ENCODE measurements around the gene PHTF2.

The PHTF2 gene

GRCh38 chr7:77950548-77950947, 152.0 kb downstream of the PHTF2 start:
- Histone ChIP-seq H4K91ac (ENCODE audit: low read depth, low read length) (no peak overlapping the region), H3K79me2 (ENCODE audit: control insufficient read depth, insufficient read depth, low read length, poor library complexity) (no peaks in the 10 kb centered on the region), H3K27ac (ENCODE audit: low read depth, low read length) (no peak overlapping the region), H2AFZ (ENCODE audit: insufficient read depth, low read length, poor library complexity) (no peak overlapping the region), H3K4me1 (ENCODE audit: control insufficient read depth in 1 of 2, insufficient read depth in 2 of 2, low read length in 2 of 2) (peaks cover 0 to 2% of the 10 kb centered on the region in 2 experiments), H4K12ac (ENCODE audit: low read depth, low read length) (no peak overlapping the region), H3K9ac (ENCODE audit: low read length) (no peak overlapping the region), H3K79me1 (ENCODE audit: low read length) (no peaks in the 10 kb centered on the region), H3K9me3 (ENCODE audit: insufficient read depth, low read depth, low read length) (no peaks in the 10 kb centered on the region), H3K4me2 (ENCODE audit: low read length) (no peak overlapping the region), H3K36me3 (ENCODE audit: control insufficient read depth in 1 of 2, insufficient read depth in 2 of 2, low read length in 2 of 2) (peaks cover 0 to 2% of the 10 kb centered on the region in 2 experiments), H4K8ac (ENCODE audit: low read depth, low read length) (no peak overlapping the region), H3K4ac (ENCODE audit: low read depth, low read length) (no peak overlapping the region), H2BK12ac (ENCODE audit: low read length) (no peak overlapping the region), H2AK5ac (ENCODE audit: low read length) (no peak overlapping the region), H3K27me3 (ENCODE audit: insufficient read depth, low read length) (no peaks in the 10 kb centered on the region), H3K18ac (ENCODE audit: low read length) (no peak overlapping the region), H3K14ac (ENCODE audit: low read length) (no peak overlapping the region), H3K23ac (ENCODE audit: low read length) (no peak overlapping the region), H3K4me3 (ENCODE audit: low read depth, low read length) (no peak overlapping the region), H2BK120ac (ENCODE audit: insufficient read depth, low read length, poor library complexity) (no peak overlapping the region), H2BK5ac (ENCODE audit: low read depth, low read length, poor library complexity) (no peak overlapping the region)
- DNase-seq, result no peak
- no CpG with 5 or more reads among the region's 5 CpGs for WGBS (ENCODE audit: extremely low coverage, insufficient coverage, insufficient read length)

DNA sequence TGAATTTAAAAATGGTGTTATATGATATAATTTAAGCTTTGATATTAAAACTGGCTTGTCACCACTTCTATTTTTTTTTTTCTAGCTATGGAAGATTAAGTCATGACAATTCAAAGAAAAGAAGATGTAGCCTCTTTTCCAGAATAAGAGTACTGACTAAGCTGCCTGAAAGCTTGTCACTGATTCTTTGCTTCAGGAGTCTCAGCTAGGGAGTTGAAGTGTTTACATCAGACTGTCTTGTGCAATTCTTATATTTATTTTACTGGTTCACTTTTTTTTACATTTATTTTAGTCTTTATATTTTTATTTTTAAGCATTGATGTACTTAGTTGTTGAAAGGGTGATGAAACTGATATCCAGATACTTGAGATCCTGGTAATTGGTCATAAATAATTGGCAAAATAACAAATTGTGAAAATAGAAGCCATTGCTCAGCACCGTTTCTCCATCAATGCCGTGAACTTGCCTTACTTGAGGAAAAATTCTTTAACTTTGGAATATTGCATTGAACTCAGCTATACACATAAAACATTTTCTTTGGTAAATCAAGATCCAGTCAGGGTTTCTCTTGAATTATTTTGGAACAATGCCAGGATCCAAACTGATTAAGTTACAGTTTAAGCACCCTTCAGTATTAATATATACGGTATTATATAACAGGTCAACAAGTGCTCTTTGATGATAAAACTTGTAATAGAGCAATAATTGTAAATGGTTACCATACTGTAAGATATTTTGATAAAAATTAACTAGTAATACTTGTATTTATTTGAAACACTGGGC, 156.4 kb downstream of the PHTF2 start:
- no peak overlapping the region for H3K18ac ChIP-seq (ENCODE audit: low read length)

GRCh38 chr7:77958436-77958835, 159.9 kb downstream of the PHTF2 start:
- Histone ChIP-seq H3K4me2 (ENCODE audit: low read length) (no peak overlapping the region), H3K79me2 (ENCODE audit: control insufficient read depth, insufficient read depth, low read length, poor library complexity) (no peaks in the 10 kb centered on the region), H2BK12ac (ENCODE audit: low read length) (no peak overlapping the region), H3K9me3 (ENCODE audit: insufficient read depth, low read depth, low read length) (peaks cover 1% of the 10 kb centered on the region), H3K14ac (ENCODE audit: low read length) (no peak overlapping the region), H3K4me3 (ENCODE audit: low read depth, low read length) (no peak overlapping the region), H3K9ac (ENCODE audit: low read length) (no peak overlapping the region), H3K79me1 (ENCODE audit: low read length) (no peaks in the 10 kb centered on the region), H3K4me1 (ENCODE audit: control insufficient read depth in 1 of 2, insufficient read depth in 2 of 2, low read length in 2 of 2) (no peaks in the 10 kb centered on the region), H2AFZ (ENCODE audit: insufficient read depth, low read length, poor library complexity) (no peak overlapping the region), H3K27me3 (ENCODE audit: insufficient read depth, low read length) (no peaks in the 10 kb centered on the region), H2BK5ac (ENCODE audit: low read depth, low read length, poor library complexity) (no peak overlapping the region), H2BK120ac (ENCODE audit: insufficient read depth, low read length, poor library complexity) (no peak overlapping the region), H4K91ac (ENCODE audit: low read depth, low read length) (no peak overlapping the region), H3K4ac (ENCODE audit: low read depth, low read length) (no peak overlapping the region), H3K23ac (ENCODE audit: low read length) (no peak overlapping the region), H3K27ac (ENCODE audit: low read depth, low read length) (no peak overlapping the region), H4K8ac (ENCODE audit: low read depth, low read length) (no peak overlapping the region), H2AK5ac (ENCODE audit: low read length) (no peak overlapping the region), H4K12ac (ENCODE audit: low read depth, low read length) (no peak overlapping the region), H3K18ac (ENCODE audit: low read length) (no peak overlapping the region), H3K36me3 (ENCODE audit: control insufficient read depth in 1 of 2, insufficient read depth in 2 of 2, low read length in 2 of 2) (peaks cover 0 to 2% of the 10 kb centered on the region in 2 experiments)
- no CpG with 5 or more reads among the region's 2 CpGs for WGBS (ENCODE audit: extremely low coverage, insufficient coverage, insufficient read length)
- DNase-seq, result no peak

More for the DNA sequence above, 156.4 kb downstream of the PHTF2 start:
- no peaks in the 10 kb centered on the region for H3K27me3 ChIP-seq (ENCODE audit: insufficient read depth, low read length)
- no peaks in the 10 kb centered on the region for H3K9me3 ChIP-seq (ENCODE audit: insufficient read depth, low read depth, low read length)
- H3K4me3 ChIP-seq (ENCODE audit: low read depth, low read length), result no peak overlapping the region
- H3K36me3 ChIP-seq (ENCODE audit: control insufficient read depth in 1 of 2, insufficient read depth in 2 of 2, low read length in 2 of 2), result peaks cover 0 to 2% of the 10 kb centered on the region in 2 experiments
- H3K23ac ChIP-seq (ENCODE audit: low read length), result no peak overlapping the region
- H2BK12ac ChIP-seq (ENCODE audit: low read length), result no peak overlapping the region
- no CpG with 5 or more reads among the region's 3 CpGs for WGBS (ENCODE audit: extremely low coverage, insufficient coverage, insufficient read length)
- H2AFZ ChIP-seq (ENCODE audit: insufficient read depth, low read length, poor library complexity), result no peak overlapping the region
- no peak overlapping the region for H3K14ac ChIP-seq (ENCODE audit: low read length)
- no peak overlapping the region for H4K12ac ChIP-seq (ENCODE audit: low read depth, low read length)
- no peak overlapping the region for H2AK5ac ChIP-seq (ENCODE audit: low read length)
- H3K79me1 ChIP-seq (ENCODE audit: low read length), result no peaks in the 10 kb centered on the region
- H3K79me2 ChIP-seq (ENCODE audit: control insufficient read depth, insufficient read depth, low read length, poor library complexity), result no peaks in the 10 kb centered on the region
- H3K9ac ChIP-seq (ENCODE audit: low read length), result no peak overlapping the region
- peaks cover 0 to 2% of the 10 kb centered on the region in 2 experiments for H3K4me1 ChIP-seq (ENCODE audit: control insufficient read depth in 1 of 2, insufficient read depth in 2 of 2, low read length in 2 of 2)
- H3K4me2 ChIP-seq (ENCODE audit: low read length), result no peak overlapping the region
- DNase-seq, result no peak
- no peak overlapping the region for H3K27ac ChIP-seq (ENCODE audit: low read depth, low read length)
- H2BK120ac ChIP-seq (ENCODE audit: insufficient read depth, low read length, poor library complexity), result no peak overlapping the region
- H2BK5ac ChIP-seq (ENCODE audit: low read depth, low read length, poor library complexity), result no peak overlapping the region
- H4K91ac ChIP-seq (ENCODE audit: low read depth, low read length), result no peak overlapping the region
- H4K8ac ChIP-seq (ENCODE audit: low read depth, low read length), result no peak overlapping the region
- no peak overlapping the region for H3K4ac ChIP-seq (ENCODE audit: low read depth, low read length)

GRCh38 chr7:77959080-77959479, 160.5 kb downstream of the PHTF2 start:
- Histone ChIP-seq H3K27me3 (ENCODE audit: insufficient read depth, low read length) (no peaks in the 10 kb centered on the region), H3K27ac (ENCODE audit: low read depth, low read length) (no peak overlapping the region), H3K79me1 (ENCODE audit: low read length) (no peaks in the 10 kb centered on the region), H3K4me3 (ENCODE audit: low read depth, low read length) (no peak overlapping the region), H2BK12ac (ENCODE audit: low read length) (no peak overlapping the region), H2AK5ac (ENCODE audit: low read length) (no peak overlapping the region), H2AFZ (ENCODE audit: insufficient read depth, low read length, poor library complexity) (no peak overlapping the region), H3K4me1 (ENCODE audit: control insufficient read depth in 1 of 2, insufficient read depth in 2 of 2, low read length in 2 of 2) (no peaks in the 10 kb centered on the region), H4K12ac (ENCODE audit: low read depth, low read length) (no peak overlapping the region), H3K79me2 (ENCODE audit: control insufficient read depth, insufficient read depth, low read length, poor library complexity) (no peaks in the 10 kb centered on the region), H3K4me2 (ENCODE audit: low read length) (no peak overlapping the region), H4K8ac (ENCODE audit: low read depth, low read length) (no peak overlapping the region), H3K36me3 (ENCODE audit: control insufficient read depth in 1 of 2, insufficient read depth in 2 of 2, low read length in 2 of 2) (peaks cover 0 to under 1% of the 10 kb centered on the region in 2 experiments), H3K18ac (ENCODE audit: low read length) (no peak overlapping the region), H3K14ac (ENCODE audit: low read length) (no peak overlapping the region), H2BK5ac (ENCODE audit: low read depth, low read length, poor library complexity) (no peak overlapping the region), H2BK120ac (ENCODE audit: insufficient read depth, low read length, poor library complexity) (no peak overlapping the region), H3K9ac (ENCODE audit: low read length) (no peak overlapping the region), H3K23ac (ENCODE audit: low read length) (no peak overlapping the region), H3K4ac (ENCODE audit: low read depth, low read length) (no peak overlapping the region), H3K9me3 (ENCODE audit: insufficient read depth, low read depth, low read length) (peaks cover 1% of the 10 kb centered on the region), H4K91ac (ENCODE audit: low read depth, low read length) (no peak overlapping the region)
- no CpG with 5 or more reads among the region's 2 CpGs for WGBS (ENCODE audit: extremely low coverage, insufficient coverage, insufficient read length)
- no peak for DNase-seq

All from trophoblast cell (in vitro differentiated cells and primary cell).